Measurements from ENCODE around the gene NTN5.

The NTN5 gene

GRCh38 chr19:48708471-48708870 is 35.7 kb upstream of the NTN5 start:
- no peak overlapping the region for H3K27ac ChIP-seq (ENCODE audit: low read depth, low read length, poor library complexity, severe bottlenecking)
- TF ChIP-seq EZH2 (IDR thresholded peaks at IDR 0.05; ENCODE audit: borderline replicate concordance, low read length) (no peak), CTCF (IDR thresholded peaks at IDR 0.05; ENCODE audit: low read length) (no peak)
- H3K4me3 ChIP-seq (ENCODE audit: low read depth, low read length, poor library complexity, severe bottlenecking), result no peak overlapping the region
- peaks cover 5% of the 10 kb centered on the region for H3K4me1 ChIP-seq (ENCODE audit: insufficient read depth, low read length, severe bottlenecking)
- H3K79me2 ChIP-seq (ENCODE audit: insufficient read depth, low read length), result no peaks in the 10 kb centered on the region
- H2AFZ ChIP-seq (ENCODE audit: low read length), result no peak overlapping the region
- H3F3A ChIP-seq (ENCODE audit: insufficient read depth, low read length), result no peaks in the 10 kb centered on the region
- no peaks in the 10 kb centered on the region; the same call in 1 of the 2 replicates for H3K36me3 ChIP-seq (ENCODE audit: insufficient read depth, low read length)
- no peaks in the 10 kb centered on the region for H3K9me3 ChIP-seq (ENCODE audit: low read length)
- H4K20me1 ChIP-seq (ENCODE audit: insufficient read depth, low read length), result no peaks in the 10 kb centered on the region
- H3K9me2 ChIP-seq (ENCODE audit: low read depth, low read length), result no peaks in the 10 kb centered on the region
- peaks cover 5% of the 10 kb centered on the region; the same call in 1 of the 2 replicates for H3K27me3 ChIP-seq (ENCODE audit: insufficient read depth, low read length)
- no peak overlapping the region for H3K4me2 ChIP-seq (ENCODE audit: low read length)
- no peak overlapping the region for H3K9ac ChIP-seq (ENCODE audit: low read length)

GRCh38 chr19:48705431-48705830 is 32.6 kb upstream of the NTN5 start:
- Histone ChIP-seq H3K4me2 (ENCODE audit: low read length) (no peak overlapping the region), H3K79me2 (ENCODE audit: insufficient read depth, low read length) (no peaks in the 10 kb centered on the region), H3K9ac (ENCODE audit: low read length) (no peak overlapping the region), H3K9me3 (ENCODE audit: low read length) (no peaks in the 10 kb centered on the region), H3K4me3 (ENCODE audit: low read depth, low read length, poor library complexity, severe bottlenecking) (no peak overlapping the region), H3K27ac (ENCODE audit: low read depth, low read length, poor library complexity, severe bottlenecking) (no peak overlapping the region), H2AFZ (ENCODE audit: low read length) (no peak overlapping the region), H3K27me3 (ENCODE audit: insufficient read depth, low read length) (no peaks in the 10 kb centered on the region; the same call in 1 of the 2 replicates), H3K9me2 (ENCODE audit: low read depth, low read length) (no peaks in the 10 kb centered on the region), H3K4me1 (ENCODE audit: insufficient read depth, low read length, severe bottlenecking) (no peaks in the 10 kb centered on the region), H3F3A (ENCODE audit: insufficient read depth, low read length) (no peaks in the 10 kb centered on the region), H4K20me1 (ENCODE audit: insufficient read depth, low read length) (no peaks in the 10 kb centered on the region), H3K36me3 (ENCODE audit: insufficient read depth, low read length) (no peaks in the 10 kb centered on the region)
- TF ChIP-seq EZH2 (IDR thresholded peaks at IDR 0.05; ENCODE audit: borderline replicate concordance, low read length) (no peak), CTCF (IDR thresholded peaks at IDR 0.05; ENCODE audit: low read length) (no peak)

GRCh38 chr19:48703316-48703715 is 30.5 kb upstream of the NTN5 start:
- no peaks in the 10 kb centered on the region for H3F3A ChIP-seq (ENCODE audit: insufficient read depth, low read length)
- H3K9me3 ChIP-seq (ENCODE audit: low read length), result no peaks in the 10 kb centered on the region
- no peak overlapping the region for H3K4me2 ChIP-seq (ENCODE audit: low read length)
- no peak overlapping the region for H3K4me3 ChIP-seq (ENCODE audit: low read depth, low read length, poor library complexity, severe bottlenecking)
- no peaks in the 10 kb centered on the region for H3K9me2 ChIP-seq (ENCODE audit: low read depth, low read length)
- no peaks in the 10 kb centered on the region for H3K79me2 ChIP-seq (ENCODE audit: insufficient read depth, low read length)
- no peak overlapping the region for H3K27ac ChIP-seq (ENCODE audit: low read depth, low read length, poor library complexity, severe bottlenecking)
- H2AFZ ChIP-seq (ENCODE audit: low read length), result no peak overlapping the region
- no peaks in the 10 kb centered on the region for H3K4me1 ChIP-seq (ENCODE audit: insufficient read depth, low read length, severe bottlenecking)
- H3K36me3 ChIP-seq (ENCODE audit: insufficient read depth, low read length), result no peaks in the 10 kb centered on the region
- H3K9ac ChIP-seq (ENCODE audit: low read length), result no peak overlapping the region
- no peaks in the 10 kb centered on the region; the same call in 1 of the 2 replicates for H3K27me3 ChIP-seq (ENCODE audit: insufficient read depth, low read length)
- H4K20me1 ChIP-seq (ENCODE audit: insufficient read depth, low read length), result no peaks in the 10 kb centered on the region
- no peak for TF ChIP-seq EZH2 (IDR thresholded peaks at IDR 0.05; ENCODE audit: borderline replicate concordance, low read length)
- TF ChIP-seq CTCF (IDR thresholded peaks at IDR 0.05; ENCODE audit: low read length), result no peak
